ENCODE data around the gene RBMS1.

DNA sequence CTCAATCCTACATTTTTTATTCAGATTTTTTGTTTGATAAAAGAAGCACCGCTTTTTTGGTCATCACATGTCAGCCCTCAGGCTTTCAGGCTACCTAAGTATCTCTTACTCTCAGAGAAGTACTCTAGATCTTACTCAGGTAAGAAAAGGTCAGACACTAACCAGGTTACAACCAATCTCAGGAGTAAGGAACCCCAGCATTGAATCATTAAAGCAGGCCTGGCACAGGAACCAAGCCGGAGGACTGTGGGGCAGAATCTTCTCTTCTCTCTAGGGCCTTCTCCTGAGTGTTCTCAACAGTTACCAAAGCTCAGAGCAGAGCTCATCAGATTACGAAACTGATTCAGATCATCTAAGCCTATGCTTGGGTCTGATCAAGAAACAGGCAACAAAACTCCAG, 28.2 kb downstream of the RBMS1 start:
- TF ChIP-seq, protein P1, sequence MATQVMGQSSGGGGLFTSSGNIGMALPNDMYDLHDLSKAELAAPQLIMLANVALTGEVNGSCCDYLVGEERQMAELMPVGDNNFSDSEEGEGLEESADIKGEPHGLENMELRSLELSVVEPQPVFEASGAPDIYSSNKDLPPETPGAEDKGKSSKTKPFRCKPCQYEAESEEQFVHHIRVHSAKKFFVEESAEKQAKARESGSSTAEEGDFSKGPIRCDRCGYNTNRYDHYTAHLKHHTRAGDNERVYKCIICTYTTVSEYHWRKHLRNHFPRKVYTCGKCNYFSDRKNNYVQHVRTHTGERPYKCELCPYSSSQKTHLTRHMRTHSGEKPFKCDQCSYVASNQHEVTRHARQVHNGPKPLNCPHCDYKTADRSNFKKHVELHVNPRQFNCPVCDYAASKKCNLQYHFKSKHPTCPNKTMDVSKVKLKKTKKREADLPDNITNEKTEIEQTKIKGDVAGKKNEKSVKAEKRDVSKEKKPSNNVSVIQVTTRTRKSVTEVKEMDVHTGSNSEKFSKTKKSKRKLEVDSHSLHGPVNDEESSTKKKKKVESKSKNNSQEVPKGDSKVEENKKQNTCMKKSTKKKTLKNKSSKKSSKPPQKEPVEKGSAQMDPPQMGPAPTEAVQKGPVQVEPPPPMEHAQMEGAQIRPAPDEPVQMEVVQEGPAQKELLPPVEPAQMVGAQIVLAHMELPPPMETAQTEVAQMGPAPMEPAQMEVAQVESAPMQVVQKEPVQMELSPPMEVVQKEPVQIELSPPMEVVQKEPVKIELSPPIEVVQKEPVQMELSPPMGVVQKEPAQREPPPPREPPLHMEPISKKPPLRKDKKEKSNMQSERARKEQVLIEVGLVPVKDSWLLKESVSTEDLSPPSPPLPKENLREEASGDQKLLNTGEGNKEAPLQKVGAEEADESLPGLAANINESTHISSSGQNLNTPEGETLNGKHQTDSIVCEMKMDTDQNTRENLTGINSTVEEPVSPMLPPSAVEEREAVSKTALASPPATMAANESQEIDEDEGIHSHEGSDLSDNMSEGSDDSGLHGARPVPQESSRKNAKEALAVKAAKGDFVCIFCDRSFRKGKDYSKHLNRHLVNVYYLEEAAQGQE (IDR thresholded peaks at IDR 0.05; ENCODE audit: insufficient read depth in 1 of 2, low read depth in 2 of 2, low read length in 2 of 2) = no peak
- TF ChIP-seq POLR2AphosphoS5 (IDR thresholded peaks at IDR 0.05; ENCODE audit: low read depth, low read length) (no peak), TAF1 (IDR thresholded peaks at IDR 0.05; ENCODE audit: borderline replicate concordance, insufficient read depth, low read length) (no peak)
